Keratinocyte (primary cell): ENCODE data around the gene PIGM. TPM values are rescaled to one million over a fixed set of nuclear protein-coding genes. Genes with fewer than 3 reads are reported as not detected.
A peak's percentile ranks its signal among the peaks of the same experiment; 100 is the strongest.

Experiments
- DNase-seq: peaks from one replicate; pipeline ENCODE4 v3.0.0-alpha.2; 2011; ENCODE audit warnings: low read depth, missing footprints, low spot score
- FAIRE-seq: peaks from 2 replicates; lab custom pipeline; 2011; peaks lifted over from hg19 to GRCh38; lab: Jason Lieb, UNC
- H2AFZ ChIP-seq: 2 replicates; pipeline ENCODE4 v1.6.0; 2012; ENCODE audit warnings: low read length, control low read depth, inconsistent platforms; ENCODE audit not compliant: control insufficient read depth
- H3K27ac ChIP-seq: 2 replicates; pipeline ENCODE4 v1.5.1; 2011; ENCODE audit warnings: low read length; ENCODE audit not compliant: control insufficient read depth, insufficient read depth
- H3K27me3 ChIP-seq: 3 replicates; pipeline ENCODE4 v1.6.0; 2011; ENCODE audit warnings: low read length; ENCODE audit not compliant: control insufficient read depth, insufficient read depth; ENCODE audit errors: extremely low read depth
- H3K36me3 ChIP-seq, 2 experiments: 2 replicates in 1 of 2; 3 replicates in 1 of 2; pipeline ENCODE4 v1.5.1; 2011; ENCODE audit warnings: low read length in 2 of 2, mild to moderate bottlenecking in 1 of 2; ENCODE audit not compliant: control insufficient read depth in 2 of 2, insufficient read depth in 2 of 2; ENCODE audit errors: extremely low read depth in 1 of 2
- H3K4me1 ChIP-seq: 3 replicates; pipeline ENCODE4 v1.5.1; 2011; ENCODE audit warnings: low read length; ENCODE audit not compliant: control insufficient read depth, insufficient read depth; ENCODE audit errors: extremely low read depth
- H3K4me2 ChIP-seq: 3 replicates; pipeline ENCODE4 v1.6.0; 2011; ENCODE audit warnings: low read depth, low read length; ENCODE audit not compliant: control insufficient read depth, insufficient read depth; ENCODE audit errors: extremely low read depth
- H3K4me3 ChIP-seq, 3 experiments: fragments of 200-600 bp in 1 of 3; sonication (generic) in 1 of 3; 2 replicates in 2 of 3; 3 replicates in 1 of 3; pipeline ENCODE4 v1.5.1; 2011 to 2016; ENCODE audit warnings: low read length in 3 of 3, mild to moderate bottlenecking in 3 of 3, control low read depth in 2 of 3, inconsistent platforms in 1 of 3, low read depth in 1 of 3, mixed read lengths in 1 of 3, mixed run types in 1 of 3, moderate library complexity in 1 of 3; ENCODE audit not compliant: control insufficient read depth in 2 of 3, insufficient read depth in 2 of 3; ENCODE audit errors: extremely low read depth in 1 of 3
- H3K79me2 ChIP-seq: 2 replicates; pipeline ENCODE4 v1.6.0; 2012; ENCODE audit warnings: low read length; ENCODE audit not compliant: control insufficient read depth, insufficient read depth
- H3K9ac ChIP-seq: 3 replicates; pipeline ENCODE4 v1.6.0; 2011; ENCODE audit warnings: low read length; ENCODE audit not compliant: control insufficient read depth, insufficient read depth; ENCODE audit errors: extremely low read depth
- H3K9me1 ChIP-seq: 3 replicates; pipeline ENCODE4 v1.6.0; 2011; ENCODE audit warnings: low read length; ENCODE audit not compliant: control insufficient read depth, insufficient read depth; ENCODE audit errors: extremely low read depth
- H3K9me3 ChIP-seq: 2 replicates; pipeline ENCODE4 v1.5.1; 2012; ENCODE audit warnings: low read depth, low read length; ENCODE audit not compliant: control insufficient read depth
- H4K20me1 ChIP-seq: 3 replicates; pipeline ENCODE4 v1.6.0; 2011; ENCODE audit warnings: low read length; ENCODE audit not compliant: control insufficient read depth, insufficient read depth; ENCODE audit errors: extremely low read depth
- CTCF ChIP-seq, 3 experiments: IDR thresholded peaks in 1 of 3; conservative IDR thresholded peaks in 1 of 3; optimal IDR thresholded peaks in 1 of 3; 2 replicates in 2 of 3; 3 replicates in 1 of 3; pipeline versions ENCODE3 to v1.5.1; 2011; ENCODE audit warnings: low read length in 3 of 3, mild to moderate bottlenecking in 3 of 3, moderate library complexity in 2 of 3, control low read depth in 1 of 3, inconsistent platforms in 1 of 3; ENCODE audit not compliant: insufficient read depth in 2 of 3; ENCODE audit errors: extremely low read depth in 1 of 3
- EZH2 ChIP-seq: IDR thresholded peaks from one replicate; pipeline ENCODE4 v1.6.1; 2012; ENCODE audit warnings: inconsistent platforms, mild to moderate bottlenecking, low read length, moderate library complexity
- dilution Hi-C: fragments of 300-500 bp; cut with MboI; formaldehyde crosslinking; loops from one replicate; pipeline ENCODE4 v1.7.0; 2020; ENCODE audit warnings: low sequenced_read_pairs; ENCODE audit not compliant: extremely low pct_ligation_motif_present
- polyA plus RNA-seq, 5 experiments: library from polyadenylated mRNA; depleted of rRNA in 3 of 5; stranded (reverse) in 3 of 5; stranded (forward) in 1 of 5; unstranded in 1 of 5; fragments of >200 nt; gene quantifications; 1 replicate in 1 of 5; 2 replicates in 3 of 5; 3 replicates in 1 of 5; pipeline versions ENCODE4 v1.2.1 to v1.2.3, GENCODE V29; 2011 to 2012; ENCODE audit warnings: missing spikeins in 2 of 5, low read depth in 1 of 5, low replicate concordance in 1 of 5

PIGM gene
- polyA plus RNA-seq, 1 donor (not counting 4 experiments of a cell fraction or from before 2014, with no cell fraction given), result 3.1 TPM

GRCh38 chr1:160006312-160006940 lies 25.4 kb downstream of the PIGM start:
- H3K9me3 ChIP-seq, result no peaks in the 10 kb centered on the region
- H4K20me1 ChIP-seq, result no peaks in the 10 kb centered on the region
- H3K4me3 ChIP-seq, result no peak overlapping the region
- peaks cover 13% of the 10 kb centered on the region for H3K4me1 ChIP-seq
- DNase-seq, result peak; percentile 75
- peak; percentile 89 to 98 (median 95) for TF ChIP-seq CTCF (optimal IDR thresholded peaks at IDR 0.05 in 1 of 3, IDR thresholded peaks at IDR 0.05 in 1 of 3, conservative IDR thresholded peaks at IDR 0.05 in 1 of 3; ENCODE audit: extremely low read depth in 1 of 3, insufficient read depth in 2 of 3, low read length in 3 of 3)
- no peak for TF ChIP-seq EZH2
- no peaks in the 10 kb centered on the region for H3K79me2 ChIP-seq
- peak; percentile 51 for FAIRE-seq
- H3K9me1 ChIP-seq, result no peaks in the 10 kb centered on the region
- no peak overlapping the region for H3K4me2 ChIP-seq
- H3K9ac ChIP-seq, result no peak overlapping the region
- H3K36me3 ChIP-seq, result no peaks in the 10 kb centered on the region
- H2AFZ ChIP-seq, result no peak overlapping the region
- no peaks in the 10 kb centered on the region for H3K27me3 ChIP-seq
- dilution Hi-C loops, result no loop called here
- no peak overlapping the region for H3K27ac ChIP-seq

GRCh38 chr1:160005070-160005469 lies 26.7 kb downstream of the PIGM start:
- no peak overlapping the region for H3K4me2 ChIP-seq
- no peaks in the 10 kb centered on the region for H3K9me1 ChIP-seq
- no peak overlapping the region for H3K27ac ChIP-seq
- no peak overlapping the region for H2AFZ ChIP-seq
- TF ChIP-seq CTCF (optimal IDR thresholded peaks at IDR 0.05 in 1 of 3, IDR thresholded peaks at IDR 0.05 in 1 of 3, conservative IDR thresholded peaks at IDR 0.05 in 1 of 3; ENCODE audit: extremely low read depth in 1 of 3, insufficient read depth in 2 of 3, low read length in 3 of 3), result no peak
- TF ChIP-seq EZH2, result no peak
- H3K36me3 ChIP-seq, result no peaks in the 10 kb centered on the region
- H3K9ac ChIP-seq, result no peak overlapping the region
- DNase-seq, result no peak
- dilution Hi-C loops, result no loop called here
- FAIRE-seq, result no peak
- no peaks in the 10 kb centered on the region for H3K27me3 ChIP-seq
- H3K4me1 ChIP-seq, result peaks cover 13% of the 10 kb centered on the region
- H3K79me2 ChIP-seq, result no peaks in the 10 kb centered on the region
- no peaks in the 10 kb centered on the region for H4K20me1 ChIP-seq
- H3K9me3 ChIP-seq, result no peaks in the 10 kb centered on the region
- H3K4me3 ChIP-seq, result no peak overlapping the region
